Activated T-helper 2 cell treated with anti-CD3 and anti-CD28 coated beads, Interferon-gamma antibody, Interleukin-2, Interleukin-4, amounts not matched to agents 10 μg/mL and 5 μg/mL and 100 μg/mL, durations not matched to agents 14 hours and 24 hours and 36 hours (primary cell): ENCODE measurements around the gene LPP. TPM values are rescaled to one million over a fixed set of nuclear protein-coding genes. Genes with fewer than 3 reads are reported as not detected.

Source experiments
- DNase-seq: peaks from one replicate; pipeline ENCODE4 v3.0.0; 2021; ENCODE audit warnings: low spot score
- H3K27ac Mint-ChIP-seq: one replicate; pipeline ENCODE4 v1.8.0; 2021; ENCODE audit warnings: mixed read lengths
- H3K27me3 Mint-ChIP-seq: one replicate; pipeline ENCODE4 v1.8.0; 2021; ENCODE audit warnings: low read depth, mixed read lengths
- H3K36me3 Mint-ChIP-seq: one replicate; pipeline ENCODE4 v1.8.0; 2021; ENCODE audit warnings: low read depth, mixed read lengths
- H3K4me1 Mint-ChIP-seq: one replicate; pipeline ENCODE4 v1.8.0; 2021; ENCODE audit warnings: low read depth, mixed read lengths
- H3K4me3 Mint-ChIP-seq: one replicate; pipeline ENCODE4 v1.8.0; 2021; ENCODE audit warnings: low read depth, mild to moderate bottlenecking, moderate library complexity, mixed read lengths
- H3K9me3 Mint-ChIP-seq: one replicate; pipeline ENCODE4 v1.8.0; 2021; ENCODE audit warnings: mixed read lengths
- intact Hi-C: fragments of 100-400 bp; cut with micrococcal nuclease; formaldehyde crosslinking; loops from one replicate; pipeline ENCODE4 v1.15.1; 2023
- total RNA-seq: library from RNA; stranded (reverse); gene quantifications from 2 replicates; pipeline ENCODE4 v1.2.3, GENCODE V29; 2022

Gene LPP
- total RNA-seq, 1 donor from 2014 or later = 54.5 TPM

GRCh38 chr3:188257384-188258026 lies 103.5 kb downstream of the LPP start:
- peaks cover 13% of the 10 kb centered on the region for H3K9me3 Mint-ChIP-seq
- DNase-seq = no peak
- peaks cover 57% of the 10 kb centered on the region for H3K4me1 Mint-ChIP-seq
- H3K4me3 Mint-ChIP-seq = no peak overlapping the region
- H3K27ac Mint-ChIP-seq = peak overlapping the region; percentile 70
- H3K36me3 Mint-ChIP-seq = peaks cover 35% of the 10 kb centered on the region
- no peaks in the 10 kb centered on the region for H3K27me3 Mint-ChIP-seq
- intact Hi-C loops = loop anchor here (1.0 to 5.0 kb wide), 6 partner anchors 27 to 197 kb away; no protein-coding TSS in a partner anchor

- Mint-ChIP-seq H3K27ac (no peak overlapping the region), H3K4me3 (no peak overlapping the region), H3K27me3 (no peaks in the 10 kb centered on the region), H3K36me3 (peaks cover 20% of the 10 kb centered on the region), H3K9me3 (no peaks in the 10 kb centered on the region), H3K4me1 (peaks cover 47% of the 10 kb centered on the region)
- intact Hi-C loops = loop anchor here (5.0 kb wide), 3 partner anchors 47 to 143 kb away; no protein-coding TSS in a partner anchor
- DNase-seq = no peak
Measured at GRCh38 chr3:188259191-188259590, 105.2 kb downstream of the LPP start.

- Mint-ChIP-seq H3K4me1 (peaks cover 43% of the 10 kb centered on the region), H3K36me3 (peaks cover 16% of the 10 kb centered on the region), H3K9me3 (no peaks in the 10 kb centered on the region), H3K4me3 (no peak overlapping the region), H3K27me3 (no peaks in the 10 kb centered on the region), H3K27ac (no peak overlapping the region)
- DNase-seq = no peak
- intact Hi-C loops = loop anchor here (5.0 kb wide), 3 partner anchors 47 to 143 kb away; no protein-coding TSS in a partner anchor
Measured at GRCh38 chr3:188259596-188259995, 105.6 kb downstream of the LPP start.

GRCh38 chr3:188261011-188261410 lies 107.1 kb downstream of the LPP start:
- Mint-ChIP-seq H3K27ac (no peak overlapping the region), H3K27me3 (no peaks in the 10 kb centered on the region), H3K36me3 (peaks cover 11% of the 10 kb centered on the region), H3K4me1 (peaks cover 30% of the 10 kb centered on the region), H3K4me3 (no peak overlapping the region), H3K9me3 (no peaks in the 10 kb centered on the region)
- no peak for DNase-seq
- intact Hi-C loops = no loop called here

- Mint-ChIP-seq H3K27ac (peak overlapping the region; percentile 34), H3K4me3 (no peak overlapping the region), H3K9me3 (no peaks in the 10 kb centered on the region), H3K4me1 (peaks cover 24% of the 10 kb centered on the region), H3K27me3 (no peaks in the 10 kb centered on the region), H3K36me3 (peaks cover 11% of the 10 kb centered on the region)
- intact Hi-C loops = no loop called here
- DNase-seq = no peak
Measured at GRCh38 chr3:188262488-188262887, 108.5 kb downstream of the LPP start.

- intact Hi-C loops = no loop called here
- Mint-ChIP-seq H3K36me3 (peaks cover 11% of the 10 kb centered on the region), H3K27ac (no peak overlapping the region), H3K4me1 (peaks cover 22% of the 10 kb centered on the region), H3K4me3 (no peak overlapping the region), H3K27me3 (no peaks in the 10 kb centered on the region), H3K9me3 (no peaks in the 10 kb centered on the region)
- no peak for DNase-seq
Measured at GRCh38 chr3:188262913-188263683, 109.1 kb downstream of the LPP start.

- Mint-ChIP-seq H3K27me3 (no peaks in the 10 kb centered on the region), H3K9me3 (no peaks in the 10 kb centered on the region), H3K27ac (no peak overlapping the region), H3K4me1 (peaks cover 12% of the 10 kb centered on the region), H3K4me3 (no peak overlapping the region), H3K36me3 (peaks cover 5% of the 10 kb centered on the region)
- DNase-seq = no peak
- intact Hi-C loops = no loop called here
Measured at GRCh38 chr3:188264226-188265207, 110.6 kb downstream of the LPP start.

GRCh38 chr3:188266562-188267274 lies 112.8 kb downstream of the LPP start:
- DNase-seq = no peak
- Mint-ChIP-seq H3K4me3 (no peak overlapping the region), H3K27me3 (no peaks in the 10 kb centered on the region), H3K36me3 (peaks cover 18% of the 10 kb centered on the region), H3K9me3 (no peaks in the 10 kb centered on the region), H3K4me1 (peaks cover 29% of the 10 kb centered on the region), H3K27ac (no peak overlapping the region)
- intact Hi-C loops = no loop called here

- no peaks in the 10 kb centered on the region for H3K9me3 Mint-ChIP-seq
- no peaks in the 10 kb centered on the region for H3K27me3 Mint-ChIP-seq
- intact Hi-C loops = no loop called here
- peaks cover 21% of the 10 kb centered on the region for H3K36me3 Mint-ChIP-seq
- no peak for DNase-seq
- H3K4me1 Mint-ChIP-seq = peaks cover 33% of the 10 kb centered on the region
- no peak overlapping the region for H3K4me3 Mint-ChIP-seq
- no peak overlapping the region for H3K27ac Mint-ChIP-seq
Measured at GRCh38 chr3:188267790-188268335, 113.9 kb downstream of the LPP start.

- H3K27me3 Mint-ChIP-seq = no peaks in the 10 kb centered on the region
- no peak overlapping the region for H3K27ac Mint-ChIP-seq
- intact Hi-C loops = no loop called here
- no peak overlapping the region for H3K4me3 Mint-ChIP-seq
- peaks cover 37% of the 10 kb centered on the region for H3K4me1 Mint-ChIP-seq
- H3K9me3 Mint-ChIP-seq = no peaks in the 10 kb centered on the region
- DNase-seq = no peak
- peaks cover 25% of the 10 kb centered on the region for H3K36me3 Mint-ChIP-seq
Measured at GRCh38 chr3:188268336-188268735, 114.4 kb downstream of the LPP start.

GRCh38 chr3:188269040-188269439 lies 115.1 kb downstream of the LPP start:
- Mint-ChIP-seq H3K9me3 (no peaks in the 10 kb centered on the region), H3K27me3 (no peaks in the 10 kb centered on the region), H3K4me1 (peaks cover 38% of the 10 kb centered on the region), H3K27ac (no peak overlapping the region), H3K36me3 (peaks cover 25% of the 10 kb centered on the region), H3K4me3 (no peak overlapping the region)
- DNase-seq = no peak
- intact Hi-C loops = no loop called here
